HepG2 (cell line): ENCODE measurements around the gene ANKRD40. TPM values are rescaled to one million over a fixed set of nuclear protein-coding genes. Genes with fewer than 3 reads are reported as not detected.

Experiments used
- CEBPG ChIP-seq: IDR thresholded peaks from 2 replicates; pipeline ENCODE4 v1.6.1; 2016
- DBP ChIP-seq: sonication (generic); formaldehyde crosslinking; IDR thresholded peaks from 2 replicates; pipeline ENCODE4 v1.4.0; 2020; ENCODE audit warnings: missing genetic modification reagents; ENCODE audit errors: not compliant biosample characterization
- ELK4 ChIP-seq: sonication (generic); formaldehyde crosslinking; IDR thresholded peaks from 2 replicates; pipeline ENCODE4 v1.9.0; 2021; ENCODE audit warnings: missing genetic modification reagents, borderline replicate concordance
- ESRRA ChIP-seq: sonication (generic); formaldehyde crosslinking; IDR thresholded peaks from 2 replicates; pipeline ENCODE4 v1.5.1; 2020; ENCODE audit warnings: mild to moderate bottlenecking, low read depth, missing genetic modification reagents
- HDAC1 ChIP-seq: sonication (generic); formaldehyde crosslinking; IDR thresholded peaks from 2 replicates; pipeline ENCODE4 v1.5.1; 2020; ENCODE audit warnings: mild to moderate bottlenecking, missing genetic modification reagents
- IRF2 ChIP-seq: IDR thresholded peaks from 2 replicates; pipeline ENCODE4 v1.6.1; 2018; ENCODE audit warnings: missing genetic modification reagents, missing compliant biosample characterization
- JUNB ChIP-seq: sonication (generic); formaldehyde crosslinking; IDR thresholded peaks from 2 replicates; pipeline ENCODE4 v1.8.0; 2022; ENCODE audit warnings: missing genetic modification reagents, mild to moderate bottlenecking, borderline replicate concordance
- KLF13 ChIP-seq: sonication (generic); formaldehyde crosslinking; IDR thresholded peaks from 2 replicates; pipeline ENCODE4 v1.4.0; 2020; ENCODE audit warnings: mild to moderate bottlenecking, missing genetic modification reagents
- MXD4 ChIP-seq: IDR thresholded peaks from 2 replicates; pipeline ENCODE4 v1.6.1; 2016; ENCODE audit warnings: mild to moderate bottlenecking, missing biosample characterization, missing genetic modification reagents
- NR3C1 ChIP-seq: sonication (generic); formaldehyde crosslinking; IDR thresholded peaks from 2 replicates; pipeline ENCODE4 v1.4.0; 2020; ENCODE audit warnings: missing genetic modification reagents
- PHF5A ChIP-seq: IDR thresholded peaks from one replicate; pipeline ENCODE4 v1.6.1; 2018; ENCODE audit warnings: low read depth, missing genetic modification reagents; ENCODE audit not compliant: unreplicated experiment
- SYNCRIP ChIP-seq: fragments of 200-400 bp; formaldehyde crosslinking; IDR thresholded peaks from 2 replicates; pipeline ENCODE4 v1.6.1; 2018; ENCODE audit warnings: mild to moderate bottlenecking, low read depth, low read length; ENCODE audit not compliant: insufficient read depth
- ZBTB20 ChIP-seq: sonication (generic); formaldehyde crosslinking; IDR thresholded peaks from 2 replicates; pipeline ENCODE4 v1.8.1; 2023; ENCODE audit warnings: missing genetic modification reagents, low read depth, mild to moderate bottlenecking, borderline replicate concordance
- ZNF280D ChIP-seq: sonication (generic); formaldehyde crosslinking; IDR thresholded peaks from 2 replicates; pipeline ENCODE4 v1.5.1; 2020; ENCODE audit warnings: mild to moderate bottlenecking, missing genetic modification reagents
- ZNF335 ChIP-seq: sonication (generic); formaldehyde crosslinking; IDR thresholded peaks from 2 replicates; pipeline ENCODE4 v1.4.0; 2020; ENCODE audit warnings: missing genetic modification reagents
- ZNF362 ChIP-seq: sonication (generic); formaldehyde crosslinking; IDR thresholded peaks from 2 replicates; pipeline ENCODE4 v1.4.0; 2020; ENCODE audit warnings: missing genetic modification reagents, mild to moderate bottlenecking, borderline replicate concordance
- ZNF430 ChIP-seq: sonication (generic); formaldehyde crosslinking; IDR thresholded peaks from 2 replicates; pipeline ENCODE4 v1.9.0; 2021; ENCODE audit warnings: mild to moderate bottlenecking, missing genetic modification reagents
- ZNF512 ChIP-seq: sonication (generic); formaldehyde crosslinking; IDR thresholded peaks from 2 replicates; pipeline ENCODE4 v1.4.0; 2020; ENCODE audit warnings: mild to moderate bottlenecking, missing genetic modification reagents
- ZNF577 ChIP-seq: sonication (generic); formaldehyde crosslinking; IDR thresholded peaks from 2 replicates; pipeline ENCODE4 v1.4.0; 2020; ENCODE audit warnings: mild to moderate bottlenecking, low read depth, missing genetic modification reagents, borderline replicate concordance
- ZNF660 ChIP-seq: sonication (generic); formaldehyde crosslinking; IDR thresholded peaks from 2 replicates; pipeline ENCODE4 v1.5.1; 2020; ENCODE audit warnings: mild to moderate bottlenecking, low read depth, missing genetic modification reagents, borderline replicate concordance
- ZNF747 ChIP-seq: sonication (generic); formaldehyde crosslinking; IDR thresholded peaks from 2 replicates; pipeline ENCODE4 v1.8.1; 2023; ENCODE audit warnings: missing genetic modification reagents, mild to moderate bottlenecking, borderline replicate concordance
- ZNF850 ChIP-seq: sonication (generic); formaldehyde crosslinking; conservative IDR thresholded peaks from 2 replicates; pipeline ENCODE4 v1.9.0; 2021; ENCODE audit warnings: mild to moderate bottlenecking, missing genetic modification reagents
- polyA plus RNA-seq, 8 experiments: library from polyadenylated mRNA; depleted of rRNA in 3 of 8; stranded (reverse) in 7 of 8; unstranded in 1 of 8; fragments of >200 nt; fragmentation: Illumina TruSeq in 4 of 8; extraction: Trizol in 4 of 8; gene quantifications; 2 replicates each; pipeline versions ENCODE4 v1.2.1 to v1.2.3, GENCODE V29; 2011 to 2016; ENCODE audit warnings: low read depth in 4 of 8, missing spikeins in 1 of 8, mixed read lengths in 1 of 8; ENCODE audit not compliant: insufficient read depth in 1 of 8
- total RNA-seq, 5 experiments: library from RNA; depleted of rRNA; stranded (reverse); fragments of >200 nt; fragmentation: Illumina TruSeq; extraction: Trizol; gene quantifications; 2 replicates each; pipeline ENCODE4 v1.2.3, GENCODE V29; 2016; ENCODE audit warnings: low read depth in 1 of 5

ANKRD40 gene
- total and polyA plus RNA-seq, 2 of the 13 experiments (the other 11 are each of a cell fraction or from before 2014, with no cell fraction given): 35.0 to 46.4 TPM

- TF ChIP-seq NR3C1 (CRISPR knock-in tag): no peak
- no peak for TF ChIP-seq KLF13 (CRISPR knock-in tag)
- TF ChIP-seq IRF2 (CRISPR knock-in tag): peak; percentile 98
- no peak for TF ChIP-seq ZNF512 (CRISPR knock-in tag)
- TF ChIP-seq ZNF850: no peak
- TF ChIP-seq SYNCRIP: no peak
- TF ChIP-seq PHF5A (CRISPR knock-in tag): peak; percentile 51
- TF ChIP-seq ESRRA (CRISPR knock-in tag): peak; percentile 78
- TF ChIP-seq JUNB (CRISPR knock-in tag): peak; percentile 53; the same call in 1 of the 2 replicates
- TF ChIP-seq ZNF747 (CRISPR knock-in tag): peak; percentile 86; the same call in 1 of the 2 replicates
- TF ChIP-seq ZNF280D: no peak; the same call in 1 of the 2 replicates
- TF ChIP-seq DBP (CRISPR knock-in tag): no peak
- no peak for TF ChIP-seq ZNF577 (CRISPR knock-in tag)
- no peak for TF ChIP-seq ZNF660 (CRISPR knock-in tag)
- TF ChIP-seq MXD4: peak; percentile 91
- peak; percentile 86 for TF ChIP-seq CEBPG (CRISPR knock-in tag)
- 0 out of 2 replicates have a peak, but pooled peaks have one; percentile 43 for TF ChIP-seq ELK4
- peak; percentile 90 for TF ChIP-seq ZNF335 (CRISPR knock-in tag)
- peak; percentile 67; the same call in 1 of the 2 replicates for TF ChIP-seq ZBTB20
- TF ChIP-seq HDAC1 (CRISPR knock-in tag): peak; percentile 92
- peak; percentile 99 for TF ChIP-seq ZNF430 (CRISPR knock-in tag)
- peak; percentile 77; the same call in 1 of the 2 replicates for TF ChIP-seq ZNF362 (CRISPR knock-in tag)
These were observed 22.9 kb downstream of the ANKRD40 start (continued) for GRCh38 chr17:50684612-50685333.
